ENCODE data around the gene SARDH.

SARDH gene

DNA sequence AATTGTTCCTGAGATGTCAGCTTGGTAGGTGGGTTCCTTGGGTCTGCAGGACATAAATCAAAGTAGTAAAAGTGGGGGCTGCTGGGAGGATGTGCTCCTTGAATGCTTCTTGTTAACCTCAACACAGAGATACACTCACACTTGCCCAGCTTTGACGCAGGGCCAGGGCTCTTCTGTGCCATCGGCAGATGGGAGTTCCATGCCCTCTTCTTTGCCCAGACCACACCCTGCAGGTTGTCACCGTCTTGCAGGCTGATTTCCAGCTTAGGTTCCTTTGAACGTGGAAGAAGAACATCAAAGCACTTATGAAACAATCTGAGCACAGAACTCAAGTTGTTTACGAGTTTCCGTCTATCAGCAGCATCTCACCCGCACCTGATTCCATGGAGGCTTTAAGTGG lies 91.0 kb downstream of the SARDH start:
- DNase-seq (ENCODE audit: low read depth in 2 of 2) = no peak

DNA sequence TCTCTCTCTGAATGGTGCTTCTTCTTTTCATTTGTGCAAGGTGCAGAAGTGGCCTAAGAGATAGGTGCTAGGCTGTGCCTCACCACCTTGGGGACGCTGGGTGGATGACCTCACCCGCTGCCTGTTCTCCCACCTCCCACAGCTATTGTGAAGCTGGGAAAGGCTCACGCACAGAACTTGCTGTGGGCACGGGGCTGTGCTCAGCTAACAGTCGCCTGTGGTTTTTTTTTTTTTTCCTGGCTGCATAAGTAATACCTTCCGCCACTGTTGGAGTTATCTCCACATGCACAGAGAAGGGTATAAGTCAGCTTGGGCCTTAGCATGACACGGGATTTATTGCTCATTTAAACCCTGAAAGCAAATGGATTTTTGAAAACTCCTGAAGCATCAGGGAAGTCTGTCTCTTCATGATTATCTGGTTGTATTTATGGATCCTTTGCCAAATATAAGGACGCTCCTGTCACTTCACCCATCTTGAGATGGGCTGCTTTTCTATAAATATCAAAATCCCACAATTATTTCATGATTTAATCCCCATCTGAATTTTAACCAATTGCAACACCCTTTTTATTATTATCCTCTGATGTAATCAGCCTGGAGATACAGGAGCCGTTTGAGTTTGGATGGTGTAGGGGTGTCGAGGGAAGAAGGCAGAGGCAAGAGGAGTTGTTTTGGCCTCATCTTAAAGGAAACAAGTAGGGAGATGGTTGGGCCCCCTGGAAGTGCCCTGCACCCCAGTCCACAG lies 93.0 kb downstream of the SARDH start:
- no peak for DNase-seq (ENCODE audit: low read depth in 2 of 2)

DNA sequence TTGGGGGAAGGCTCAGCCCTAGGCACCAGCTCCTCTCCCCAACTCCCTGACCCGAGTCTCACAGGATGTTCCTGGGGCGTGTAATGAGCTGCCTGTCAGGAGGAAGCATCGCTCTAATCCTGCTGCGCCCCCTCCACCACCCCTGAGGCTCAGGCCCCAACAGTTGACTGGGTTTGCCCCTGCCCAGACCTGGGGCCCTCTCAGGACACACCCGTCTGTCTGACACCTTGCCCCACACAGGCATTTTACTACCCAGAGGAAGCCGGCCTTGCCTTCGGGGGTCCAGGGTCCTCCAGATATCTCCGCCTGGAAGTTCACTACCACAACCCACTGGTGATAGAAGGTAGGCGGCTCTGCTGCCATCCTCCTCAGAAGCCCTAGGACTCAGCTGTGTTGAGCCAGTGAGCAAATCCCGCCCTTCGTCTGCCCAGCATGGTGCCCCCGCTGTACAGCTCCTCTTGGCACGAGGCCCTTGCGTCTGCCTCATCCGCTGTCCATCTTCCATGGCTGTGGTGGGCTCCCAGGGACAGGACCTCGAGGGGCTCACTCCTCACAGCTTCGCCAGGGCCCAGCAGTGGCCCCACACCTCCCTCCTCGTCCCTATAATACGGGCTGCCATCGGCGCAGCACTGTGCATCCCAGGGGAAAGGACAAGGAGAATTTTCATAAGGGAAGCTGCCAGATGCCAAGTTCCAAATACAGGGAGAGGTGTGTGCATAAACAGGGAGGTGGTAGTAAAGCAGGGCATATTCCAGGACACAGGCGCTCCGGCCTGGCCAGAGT lies 94.0 kb downstream of the SARDH start:
- DNase-seq (ENCODE audit: low read depth in 2 of 2) = no peak

- DNase-seq (ENCODE audit: low read depth in 2 of 2) = no peak
These were observed 94.8 kb downstream of the SARDH start for GRCh38 chr9:133643362-133643755.

GRCh38 chr9:133642708-133643361 lies 95.3 kb downstream of the SARDH start:
- no peak for DNase-seq (ENCODE audit: low read depth in 2 of 2)

- no peak for DNase-seq (ENCODE audit: low read depth in 2 of 2)
These were observed 96.1 kb downstream of the SARDH start for GRCh38 chr9:133641861-133642595.

DNA sequence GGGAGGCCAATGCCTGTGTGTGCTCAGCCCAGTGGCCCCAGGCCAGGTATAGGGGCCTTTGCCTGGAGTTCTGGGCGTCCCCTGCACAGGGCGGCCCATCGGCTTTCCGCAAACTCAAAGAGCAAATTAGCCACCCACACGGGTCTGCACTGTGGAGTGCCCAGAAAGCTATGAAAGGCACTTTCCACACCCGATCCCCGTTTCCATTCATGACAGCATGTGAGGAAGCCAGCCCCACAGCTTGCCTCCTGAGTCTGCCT lies 96.8 kb downstream of the SARDH start:
- no peak for DNase-seq (ENCODE audit: low read depth in 2 of 2)

- DNase-seq (ENCODE audit: low read depth in 2 of 2) = no peak
These were observed 97.4 kb downstream of the SARDH start for GRCh38 chr9:133640580-133641395.

- no peak for DNase-seq (ENCODE audit: low read depth in 2 of 2)
These were observed 98.0 kb downstream of the SARDH start for GRCh38 chr9:133640160-133640559.

DNA sequence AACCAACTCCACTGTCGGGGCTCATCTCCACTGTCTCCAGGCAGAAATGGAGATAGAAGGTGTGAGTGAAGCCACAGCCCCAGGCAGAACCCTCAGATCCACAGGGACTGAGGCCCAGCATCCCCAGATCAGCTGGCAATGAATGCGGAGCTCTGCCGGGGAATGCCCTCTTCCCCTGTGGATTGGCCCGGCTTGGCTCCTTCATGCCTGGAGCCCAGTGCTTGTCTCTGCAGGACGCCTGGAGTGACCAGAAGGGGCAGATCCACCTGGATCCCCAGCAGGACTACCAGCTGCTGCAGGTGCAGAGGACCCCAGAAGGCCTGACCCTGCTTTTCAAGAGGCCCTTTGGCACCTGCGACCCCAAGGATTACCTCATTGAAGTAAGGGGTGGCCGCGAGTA lies 98.5 kb downstream of the SARDH start:
- DNase-seq (ENCODE audit: low read depth in 2 of 2) = no peak

DNA sequence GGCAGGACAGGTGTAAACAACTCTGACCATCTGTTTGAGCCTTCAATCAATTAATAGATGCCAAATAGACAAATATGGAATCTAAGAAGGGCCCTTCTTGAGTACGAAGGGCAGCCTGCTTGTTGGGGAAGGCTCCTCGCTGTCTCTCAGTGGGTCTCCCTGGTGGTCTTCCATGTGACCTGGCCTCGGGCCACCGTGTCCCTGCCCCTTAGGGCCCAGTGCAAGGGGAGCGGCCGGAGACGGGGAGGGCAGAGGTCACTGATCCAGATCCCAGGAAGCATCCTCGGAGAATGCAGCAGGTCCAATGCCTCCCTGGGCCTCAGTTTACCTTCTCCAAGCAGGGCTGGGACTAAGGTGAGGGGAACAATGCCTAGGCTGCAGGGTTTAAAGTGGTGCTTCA lies 99.4 kb downstream of the SARDH start:
- DNase-seq (ENCODE audit: low read depth in 2 of 2) = no peak

DNA sequence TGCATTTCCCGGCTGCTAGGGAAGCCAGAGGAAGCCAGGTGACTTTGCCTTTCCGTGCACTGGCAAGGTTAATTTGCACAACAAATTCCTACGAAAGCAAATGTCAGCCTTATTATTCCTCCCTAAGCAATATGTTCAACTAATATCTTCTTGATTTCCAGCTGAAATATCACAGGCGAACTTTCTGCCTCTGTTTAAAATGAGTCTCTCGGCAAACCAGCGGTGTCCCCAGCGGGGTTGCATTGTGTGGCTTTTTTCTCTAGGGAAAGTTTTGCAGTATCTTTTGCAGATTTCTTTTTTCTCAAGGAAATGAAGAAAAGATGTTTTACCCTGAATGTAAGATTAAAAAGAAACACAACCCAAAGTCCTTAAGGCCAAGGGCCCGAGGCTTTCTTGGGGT lies 100.1 kb downstream of the SARDH start:
- DNase-seq (ENCODE audit: low read depth in 2 of 2) = no peak

GRCh38 chr9:133637451-133638055 lies 100.6 kb downstream of the SARDH start:
- no peak for DNase-seq (ENCODE audit: low read depth in 2 of 2)

DNA sequence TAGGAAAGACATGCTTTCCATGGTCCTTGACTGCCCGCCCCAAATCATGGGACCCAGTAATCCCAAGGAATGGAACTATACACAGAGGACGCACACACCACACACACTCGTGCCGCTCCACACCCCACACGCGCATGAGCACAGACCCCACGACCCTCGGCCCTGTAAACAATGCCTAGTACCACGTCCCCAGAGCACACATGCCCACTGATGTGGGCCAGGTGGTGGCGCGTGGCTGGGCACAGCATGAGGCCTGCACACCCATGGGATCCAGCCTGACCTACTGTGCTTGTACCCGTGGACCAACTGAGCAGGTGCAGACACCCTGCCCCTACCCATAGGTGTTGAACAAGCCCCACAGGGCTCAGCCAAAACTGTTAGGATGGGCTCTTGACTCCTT lies 101.2 kb downstream of the SARDH start:
- no peak for DNase-seq (ENCODE audit: low read depth in 2 of 2)

DNA sequence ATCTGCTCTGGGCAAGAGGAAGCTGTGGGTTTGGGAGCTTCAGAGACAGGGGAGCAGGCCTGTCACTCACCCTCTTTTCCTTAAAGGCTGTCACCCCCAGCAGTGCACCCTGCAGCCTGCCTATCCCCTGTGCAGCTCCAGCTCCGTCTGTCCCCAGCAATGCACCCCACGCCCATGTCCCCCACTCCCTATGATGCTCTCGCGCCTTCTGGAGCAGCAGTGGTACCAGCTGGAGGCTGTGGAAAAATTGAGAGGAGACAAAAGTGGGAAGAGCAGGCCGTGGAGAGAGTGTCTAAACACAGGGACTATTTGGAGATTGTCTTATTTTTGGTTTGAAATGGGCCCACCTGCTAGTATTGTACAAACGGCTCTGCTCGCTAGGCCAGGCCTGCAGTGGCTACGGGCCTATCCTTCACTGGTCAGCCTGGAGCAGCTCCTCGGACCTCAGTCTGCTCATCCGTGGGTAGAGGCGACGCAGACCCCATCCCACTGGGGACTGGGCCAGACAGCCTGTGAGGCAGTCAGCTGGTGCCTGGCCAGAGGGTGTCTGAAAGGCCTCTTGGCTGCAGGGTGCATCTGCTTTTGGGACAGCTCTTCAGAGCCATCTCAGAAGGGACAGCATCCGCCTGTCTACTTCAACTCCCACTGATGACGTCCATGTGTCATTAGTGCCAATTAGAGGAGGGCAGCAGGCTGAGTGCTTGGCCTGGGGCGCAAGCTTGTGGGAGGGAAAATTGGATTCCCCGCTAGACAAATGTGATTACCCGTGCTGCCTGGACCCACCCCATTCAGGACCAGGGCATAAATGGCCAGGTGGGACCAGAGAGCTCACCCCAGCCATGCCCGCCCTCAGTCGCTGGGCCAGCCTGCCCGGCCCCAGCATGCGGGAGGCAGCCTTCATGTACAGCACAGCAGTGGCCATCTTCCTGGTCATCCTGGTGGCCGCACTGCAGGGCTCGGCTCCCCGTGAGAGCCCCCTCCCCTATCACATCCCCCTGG lies 102.3 kb downstream of the SARDH start, which contains the start of gene DBH:
Gene DBH (plus strand): TSS at position 831 of the 999 bp plus-strand sequence. CDS start 9 bp downstream, at position 840.
- no peak for DNase-seq (ENCODE audit: low read depth in 2 of 2)

- DNase-seq (ENCODE audit: low read depth in 2 of 2) = no peak
These were observed 103.1 kb downstream of the SARDH start for GRCh38 chr9:133635098-133635497.

- no peak for DNase-seq (ENCODE audit: low read depth in 2 of 2)
These were observed 104.0 kb downstream of the SARDH start for GRCh38 chr9:133634081-133634691.

- DNase-seq (ENCODE audit: low read depth in 2 of 2) = no peak
These were observed 104.5 kb downstream of the SARDH start for GRCh38 chr9:133633681-133634080.
